Measurements from ENCODE around the gene SUGCT. TPM values are rescaled to one million over a fixed set of nuclear protein-coding genes. Genes with fewer than 3 reads are reported as not detected.

The SUGCT gene
- total and polyA plus RNA-seq, 2 of the 8 experiments (the other 6 are each of a cell fraction or from before 2014, with no cell fraction given): 2.8 to 5.4 TPM

DNA sequence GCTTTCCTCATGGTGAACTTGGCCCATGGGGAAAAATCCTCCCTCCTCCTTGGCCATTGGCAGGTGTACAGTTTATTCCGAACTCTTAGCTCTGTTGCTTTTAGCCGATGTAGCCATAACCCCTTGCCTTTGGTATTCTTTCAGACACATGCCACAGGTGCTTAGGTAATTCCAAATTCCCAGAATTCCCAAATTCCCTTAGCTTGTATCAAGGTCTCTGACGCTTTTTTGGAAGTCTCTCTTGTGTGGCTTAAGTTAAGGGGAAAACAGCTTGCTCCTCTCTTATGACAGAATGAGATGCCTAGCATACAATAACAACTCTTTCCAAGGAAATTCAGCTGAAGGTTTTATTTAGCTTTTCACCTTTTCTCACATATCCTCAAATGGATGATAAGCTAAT lies 68.0 kb downstream of the SUGCT start (continued):
- TF ChIP-seq, protein P1, sequence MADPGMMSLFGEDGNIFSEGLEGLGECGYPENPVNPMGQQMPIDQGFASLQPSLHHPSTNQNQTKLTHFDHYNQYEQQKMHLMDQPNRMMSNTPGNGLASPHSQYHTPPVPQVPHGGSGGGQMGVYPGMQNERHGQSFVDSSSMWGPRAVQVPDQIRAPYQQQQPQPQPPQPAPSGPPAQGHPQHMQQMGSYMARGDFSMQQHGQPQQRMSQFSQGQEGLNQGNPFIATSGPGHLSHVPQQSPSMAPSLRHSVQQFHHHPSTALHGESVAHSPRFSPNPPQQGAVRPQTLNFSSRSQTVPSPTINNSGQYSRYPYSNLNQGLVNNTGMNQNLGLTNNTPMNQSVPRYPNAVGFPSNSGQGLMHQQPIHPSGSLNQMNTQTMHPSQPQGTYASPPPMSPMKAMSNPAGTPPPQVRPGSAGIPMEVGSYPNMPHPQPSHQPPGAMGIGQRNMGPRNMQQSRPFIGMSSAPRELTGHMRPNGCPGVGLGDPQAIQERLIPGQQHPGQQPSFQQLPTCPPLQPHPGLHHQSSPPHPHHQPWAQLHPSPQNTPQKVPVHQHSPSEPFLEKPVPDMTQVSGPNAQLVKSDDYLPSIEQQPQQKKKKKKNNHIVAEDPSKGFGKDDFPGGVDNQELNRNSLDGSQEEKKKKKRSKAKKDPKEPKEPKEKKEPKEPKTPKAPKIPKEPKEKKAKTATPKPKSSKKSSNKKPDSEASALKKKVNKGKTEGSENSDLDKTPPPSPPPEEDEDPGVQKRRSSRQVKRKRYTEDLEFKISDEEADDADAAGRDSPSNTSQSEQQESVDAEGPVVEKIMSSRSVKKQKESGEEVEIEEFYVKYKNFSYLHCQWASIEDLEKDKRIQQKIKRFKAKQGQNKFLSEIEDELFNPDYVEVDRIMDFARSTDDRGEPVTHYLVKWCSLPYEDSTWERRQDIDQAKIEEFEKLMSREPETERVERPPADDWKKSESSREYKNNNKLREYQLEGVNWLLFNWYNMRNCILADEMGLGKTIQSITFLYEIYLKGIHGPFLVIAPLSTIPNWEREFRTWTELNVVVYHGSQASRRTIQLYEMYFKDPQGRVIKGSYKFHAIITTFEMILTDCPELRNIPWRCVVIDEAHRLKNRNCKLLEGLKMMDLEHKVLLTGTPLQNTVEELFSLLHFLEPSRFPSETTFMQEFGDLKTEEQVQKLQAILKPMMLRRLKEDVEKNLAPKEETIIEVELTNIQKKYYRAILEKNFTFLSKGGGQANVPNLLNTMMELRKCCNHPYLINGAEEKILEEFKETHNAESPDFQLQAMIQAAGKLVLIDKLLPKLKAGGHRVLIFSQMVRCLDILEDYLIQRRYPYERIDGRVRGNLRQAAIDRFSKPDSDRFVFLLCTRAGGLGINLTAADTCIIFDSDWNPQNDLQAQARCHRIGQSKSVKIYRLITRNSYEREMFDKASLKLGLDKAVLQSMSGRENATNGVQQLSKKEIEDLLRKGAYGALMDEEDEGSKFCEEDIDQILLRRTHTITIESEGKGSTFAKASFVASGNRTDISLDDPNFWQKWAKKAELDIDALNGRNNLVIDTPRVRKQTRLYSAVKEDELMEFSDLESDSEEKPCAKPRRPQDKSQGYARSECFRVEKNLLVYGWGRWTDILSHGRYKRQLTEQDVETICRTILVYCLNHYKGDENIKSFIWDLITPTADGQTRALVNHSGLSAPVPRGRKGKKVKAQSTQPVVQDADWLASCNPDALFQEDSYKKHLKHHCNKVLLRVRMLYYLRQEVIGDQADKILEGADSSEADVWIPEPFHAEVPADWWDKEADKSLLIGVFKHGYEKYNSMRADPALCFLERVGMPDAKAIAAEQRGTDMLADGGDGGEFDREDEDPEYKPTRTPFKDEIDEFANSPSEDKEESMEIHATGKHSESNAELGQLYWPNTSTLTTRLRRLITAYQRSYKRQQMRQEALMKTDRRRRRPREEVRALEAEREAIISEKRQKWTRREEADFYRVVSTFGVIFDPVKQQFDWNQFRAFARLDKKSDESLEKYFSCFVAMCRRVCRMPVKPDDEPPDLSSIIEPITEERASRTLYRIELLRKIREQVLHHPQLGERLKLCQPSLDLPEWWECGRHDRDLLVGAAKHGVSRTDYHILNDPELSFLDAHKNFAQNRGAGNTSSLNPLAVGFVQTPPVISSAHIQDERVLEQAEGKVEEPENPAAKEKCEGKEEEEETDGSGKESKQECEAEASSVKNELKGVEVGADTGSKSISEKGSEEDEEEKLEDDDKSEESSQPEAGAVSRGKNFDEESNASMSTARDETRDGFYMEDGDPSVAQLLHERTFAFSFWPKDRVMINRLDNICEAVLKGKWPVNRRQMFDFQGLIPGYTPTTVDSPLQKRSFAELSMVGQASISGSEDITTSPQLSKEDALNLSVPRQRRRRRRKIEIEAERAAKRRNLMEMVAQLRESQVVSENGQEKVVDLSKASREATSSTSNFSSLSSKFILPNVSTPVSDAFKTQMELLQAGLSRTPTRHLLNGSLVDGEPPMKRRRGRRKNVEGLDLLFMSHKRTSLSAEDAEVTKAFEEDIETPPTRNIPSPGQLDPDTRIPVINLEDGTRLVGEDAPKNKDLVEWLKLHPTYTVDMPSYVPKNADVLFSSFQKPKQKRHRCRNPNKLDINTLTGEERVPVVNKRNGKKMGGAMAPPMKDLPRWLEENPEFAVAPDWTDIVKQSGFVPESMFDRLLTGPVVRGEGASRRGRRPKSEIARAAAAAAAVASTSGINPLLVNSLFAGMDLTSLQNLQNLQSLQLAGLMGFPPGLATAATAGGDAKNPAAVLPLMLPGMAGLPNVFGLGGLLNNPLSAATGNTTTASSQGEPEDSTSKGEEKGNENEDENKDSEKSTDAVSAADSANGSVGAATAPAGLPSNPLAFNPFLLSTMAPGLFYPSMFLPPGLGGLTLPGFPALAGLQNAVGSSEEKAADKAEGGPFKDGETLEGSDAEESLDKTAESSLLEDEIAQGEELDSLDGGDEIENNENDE (IDR thresholded peaks at IDR 0.05; ENCODE audit: insufficient replicate concordance, low read length): no peak
- TF ChIP-seq HDAC2 (IDR thresholded peaks at IDR 0.05; ENCODE audit: borderline replicate concordance in 1 of 2, low read depth in 2 of 2, low read length in 2 of 2) (no peak), MAX (IDR thresholded peaks at IDR 0.05) (no peak), SP4 (IDR thresholded peaks at IDR 0.05; ENCODE audit: low read length) (no peak), SRF (IDR thresholded peaks at IDR 0.05; ENCODE audit: low read depth, low read length) (no peak), ATF2 (IDR thresholded peaks at IDR 0.05; ENCODE audit: low read length) (no peak), KDM5A (IDR thresholded peaks at IDR 0.05; ENCODE audit: low read length) (no peak), SP1 (IDR thresholded peaks at IDR 0.05; ENCODE audit: low read depth, low read length) (no peak)
- TF ChIP-seq, protein P2, sequence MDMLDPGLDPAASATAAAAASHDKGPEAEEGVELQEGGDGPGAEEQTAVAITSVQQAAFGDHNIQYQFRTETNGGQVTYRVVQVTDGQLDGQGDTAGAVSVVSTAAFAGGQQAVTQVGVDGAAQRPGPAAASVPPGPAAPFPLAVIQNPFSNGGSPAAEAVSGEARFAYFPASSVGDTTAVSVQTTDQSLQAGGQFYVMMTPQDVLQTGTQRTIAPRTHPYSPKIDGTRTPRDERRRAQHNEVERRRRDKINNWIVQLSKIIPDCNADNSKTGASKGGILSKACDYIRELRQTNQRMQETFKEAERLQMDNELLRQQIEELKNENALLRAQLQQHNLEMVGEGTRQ (IDR thresholded peaks at IDR 0.05; ENCODE audit: low read length): no peak
